Nephron (organoid): ENCODE results near the gene RXRA.

Source experiments
- H3K27ac Mint-ChIP-seq, 3 experiments: 2 replicates each; pipeline ENCODE4 v1.8.0; 2020; ENCODE audit warnings: mixed read lengths in 3 of 3, mild to moderate bottlenecking in 2 of 3, moderate library complexity in 1 of 3
- H3K27me3 Mint-ChIP-seq: 2 replicates; pipeline ENCODE4 v1.8.0; 2021; ENCODE audit warnings: low read depth, mild to moderate bottlenecking, moderate library complexity, mixed read lengths
- H3K36me3 Mint-ChIP-seq: 2 replicates; pipeline ENCODE4 v1.8.0; 2020; ENCODE audit warnings: low read depth, mixed read lengths
- H3K4me1 Mint-ChIP-seq: 2 replicates; pipeline ENCODE4 v1.8.0; 2020; ENCODE audit warnings: mixed read lengths
- H3K4me3 Mint-ChIP-seq, 3 experiments: 2 replicates each; pipeline ENCODE4 v1.8.0; 2020; ENCODE audit warnings: mild to moderate bottlenecking in 3 of 3, mixed read lengths in 3 of 3, moderate library complexity in 2 of 3
- H3K9me3 Mint-ChIP-seq: 2 replicates; pipeline ENCODE4 v1.8.0; 2020; ENCODE audit warnings: mixed read lengths
- TF ChIP-seq, protein P1 (sequence below), 3 experiments: fragments of 200-600 bp; sonication (generic); IDR thresholded peaks; one replicate each; pipeline ENCODE4 v1.5.0; 2021; ENCODE audit warnings: antibody characterized with exemption in 3 of 3; ENCODE audit not compliant: unreplicated experiment in 3 of 3

The RXRA gene

GRCh38 chr9:134401391-134401790, 75.1 kb downstream of the RXRA start:
- TF ChIP-seq, protein P1, sequence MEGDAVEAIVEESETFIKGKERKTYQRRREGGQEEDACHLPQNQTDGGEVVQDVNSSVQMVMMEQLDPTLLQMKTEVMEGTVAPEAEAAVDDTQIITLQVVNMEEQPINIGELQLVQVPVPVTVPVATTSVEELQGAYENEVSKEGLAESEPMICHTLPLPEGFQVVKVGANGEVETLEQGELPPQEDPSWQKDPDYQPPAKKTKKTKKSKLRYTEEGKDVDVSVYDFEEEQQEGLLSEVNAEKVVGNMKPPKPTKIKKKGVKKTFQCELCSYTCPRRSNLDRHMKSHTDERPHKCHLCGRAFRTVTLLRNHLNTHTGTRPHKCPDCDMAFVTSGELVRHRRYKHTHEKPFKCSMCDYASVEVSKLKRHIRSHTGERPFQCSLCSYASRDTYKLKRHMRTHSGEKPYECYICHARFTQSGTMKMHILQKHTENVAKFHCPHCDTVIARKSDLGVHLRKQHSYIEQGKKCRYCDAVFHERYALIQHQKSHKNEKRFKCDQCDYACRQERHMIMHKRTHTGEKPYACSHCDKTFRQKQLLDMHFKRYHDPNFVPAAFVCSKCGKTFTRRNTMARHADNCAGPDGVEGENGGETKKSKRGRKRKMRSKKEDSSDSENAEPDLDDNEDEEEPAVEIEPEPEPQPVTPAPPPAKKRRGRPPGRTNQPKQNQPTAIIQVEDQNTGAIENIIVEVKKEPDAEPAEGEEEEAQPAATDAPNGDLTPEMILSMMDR (IDR thresholded peaks at IDR 0.05; ENCODE audit: unreplicated experiment in 3 of 3) = no peak
- Mint-ChIP-seq H3K4me3 (no peak overlapping the region), H3K27ac (no peak overlapping the region), H3K36me3 (no peaks in the 10 kb centered on the region), H3K27me3 (no peaks in the 10 kb centered on the region), H3K4me1 (peaks cover 21% of the 10 kb centered on the region), H3K9me3 (no peaks in the 10 kb centered on the region)

GRCh38 chr9:134402182-134402581, 75.9 kb downstream of the RXRA start:
- H3K4me1 Mint-ChIP-seq = peaks cover 27% of the 10 kb centered on the region
- H3K27me3 Mint-ChIP-seq = no peaks in the 10 kb centered on the region
- H3K4me3 Mint-ChIP-seq = no peak overlapping the region
- H3K36me3 Mint-ChIP-seq = no peaks in the 10 kb centered on the region
- H3K27ac Mint-ChIP-seq = no peak overlapping the region
- TF ChIP-seq, protein P1 (IDR thresholded peaks at IDR 0.05; ENCODE audit: unreplicated experiment in 3 of 3) = no peak
- H3K9me3 Mint-ChIP-seq = no peaks in the 10 kb centered on the region

DNA sequence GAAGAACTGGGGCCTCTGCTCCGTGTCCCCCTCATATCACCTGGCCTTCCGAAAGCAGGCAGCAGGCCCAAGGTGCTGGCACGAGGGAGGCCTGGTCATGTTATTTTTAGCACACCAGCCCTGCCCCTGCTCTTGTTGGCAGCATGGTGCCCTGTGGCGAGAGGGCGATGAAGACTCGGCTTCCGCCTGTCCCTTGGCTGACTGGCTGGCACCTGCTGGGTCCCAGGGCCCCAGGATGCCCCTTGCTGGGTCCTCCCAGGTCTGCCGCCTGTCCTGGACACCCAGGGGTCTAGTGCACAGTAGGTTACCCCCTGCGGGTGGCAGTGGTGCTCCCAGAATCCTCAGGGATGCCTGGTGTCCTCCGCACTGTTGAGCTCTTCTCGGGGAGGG, 77.0 kb downstream of the RXRA start:
- Mint-ChIP-seq H3K9me3 (no peaks in the 10 kb centered on the region), H3K36me3 (no peaks in the 10 kb centered on the region), H3K27me3 (no peaks in the 10 kb centered on the region), H3K4me1 (peaks cover 28% of the 10 kb centered on the region), H3K27ac (no peak overlapping the region), H3K4me3 (no peak overlapping the region)
- TF ChIP-seq, protein P1 (IDR thresholded peaks at IDR 0.05; ENCODE audit: unreplicated experiment in 3 of 3) = no peak

DNA sequence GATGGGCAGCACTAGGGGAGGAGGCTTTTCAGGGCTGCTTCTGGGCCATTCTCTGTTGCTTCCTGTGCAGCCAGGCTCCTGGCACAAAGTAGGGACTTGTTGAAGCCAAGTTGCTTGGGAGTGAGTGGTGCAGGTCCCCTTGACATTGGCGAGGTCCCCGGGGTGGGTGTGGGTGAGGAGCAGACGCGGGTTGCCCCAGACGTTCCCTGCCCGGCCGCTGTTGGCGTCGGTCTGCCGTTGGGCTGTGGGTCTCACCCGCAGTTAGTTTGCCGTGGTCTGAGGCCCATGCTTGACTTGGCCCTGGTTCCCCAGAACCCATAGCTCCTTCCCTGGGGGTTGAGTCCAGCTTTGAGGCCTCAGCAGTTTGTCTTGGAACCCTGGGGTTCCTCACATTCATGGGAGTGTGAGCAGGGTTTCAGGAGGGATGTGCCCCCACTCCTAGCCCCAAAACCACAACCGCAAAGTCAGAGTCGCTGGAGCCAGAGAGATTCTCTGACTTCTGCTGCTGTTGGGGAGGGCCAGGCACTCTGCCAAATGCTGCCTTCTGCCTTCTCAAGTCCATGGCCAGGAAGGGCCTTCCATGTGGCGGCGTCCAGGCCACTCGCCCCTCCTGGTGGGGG, 77.5 kb downstream of the RXRA start:
- TF ChIP-seq, protein P1 (IDR thresholded peaks at IDR 0.05; ENCODE audit: unreplicated experiment in 3 of 3) = no peak
- Mint-ChIP-seq H3K4me3 (no peak overlapping the region), H3K27me3 (no peaks in the 10 kb centered on the region), H3K9me3 (no peaks in the 10 kb centered on the region), H3K4me1 (peaks cover 28% of the 10 kb centered on the region), H3K36me3 (no peaks in the 10 kb centered on the region), H3K27ac (peak overlapping the region in 2 of 3 experiments; percentile 56 to 63)

DNA sequence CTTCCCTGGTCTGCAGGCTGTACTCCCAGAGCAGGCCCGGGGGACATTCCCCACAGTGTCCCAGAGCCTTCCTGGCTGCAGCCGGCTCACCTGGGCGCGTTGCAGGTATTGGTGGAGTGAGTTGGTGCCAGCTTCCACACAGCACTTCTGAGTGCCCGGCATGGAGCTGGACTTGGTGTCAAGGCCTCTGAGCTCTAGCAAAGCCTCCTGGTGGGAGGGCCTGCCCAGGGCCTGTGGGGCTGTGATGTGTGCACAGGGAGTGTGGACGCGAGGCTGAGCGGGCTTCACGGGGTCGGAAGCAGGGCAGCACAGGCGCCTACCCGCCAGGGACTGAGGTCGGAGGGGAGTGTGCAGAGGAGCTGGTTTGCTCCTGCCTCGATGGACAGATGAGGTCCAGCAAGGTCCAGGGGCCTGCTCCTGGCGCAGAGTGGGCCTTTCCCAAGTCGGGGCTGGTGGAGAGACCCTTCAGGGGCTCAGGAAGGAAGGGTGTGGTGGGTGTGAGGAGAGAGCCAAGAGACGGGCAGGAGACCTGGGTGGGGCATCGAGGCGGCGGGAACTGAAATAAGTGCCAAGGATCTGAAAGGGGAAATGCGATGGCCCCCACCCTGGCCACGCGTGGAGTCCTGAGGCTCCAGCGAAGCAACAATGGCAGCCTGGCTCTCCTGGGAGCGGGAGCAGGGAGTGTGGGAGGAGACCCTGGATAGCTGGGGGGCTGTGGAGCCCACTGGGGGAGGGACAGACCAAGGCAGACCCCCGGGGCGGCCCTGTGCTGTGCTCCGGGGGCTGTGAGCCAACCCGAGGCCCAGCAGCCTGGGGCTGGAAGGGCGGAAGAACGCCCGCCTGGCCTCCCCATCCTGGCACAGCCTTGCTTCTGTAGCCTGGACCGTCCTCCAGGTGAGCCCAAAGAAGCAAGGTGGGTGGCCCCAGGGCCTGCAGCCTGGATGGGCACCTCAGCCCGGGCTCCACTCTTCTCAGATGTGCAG, 78.4 kb downstream of the RXRA start:
- H3K4me3 Mint-ChIP-seq = no peak overlapping the region
- TF ChIP-seq, protein P1 (IDR thresholded peaks at IDR 0.05; ENCODE audit: unreplicated experiment in 3 of 3) = no peak
- H3K27me3 Mint-ChIP-seq = no peaks in the 10 kb centered on the region
- peaks cover under 1% of the 10 kb centered on the region for H3K36me3 Mint-ChIP-seq
- H3K4me1 Mint-ChIP-seq = peaks cover 29% of the 10 kb centered on the region
- peak overlapping the region in 2 of 3 experiments; percentile 56 to 63 for H3K27ac Mint-ChIP-seq
- no peaks in the 10 kb centered on the region for H3K9me3 Mint-ChIP-seq
